SIG-M5 treated with dmso at 0.1 percent for 504 hours (cell line): ENCODE data around the gene NARF.
A peak's percentile ranks its signal among the peaks of the same experiment; 100 is the strongest.
"Not testable (repeated sequence)": the region's sequence is repeated elsewhere in the genome, so short reads cannot be mapped to it uniquely, and the experiment has no call there.

Experiments used
- DNase-seq: peaks from one replicate; lab custom pipeline; 2025; ENCODE audit not compliant: unreplicated experiment; lab: John Stamatoyannopoulos, UW

NARF gene

DNA sequence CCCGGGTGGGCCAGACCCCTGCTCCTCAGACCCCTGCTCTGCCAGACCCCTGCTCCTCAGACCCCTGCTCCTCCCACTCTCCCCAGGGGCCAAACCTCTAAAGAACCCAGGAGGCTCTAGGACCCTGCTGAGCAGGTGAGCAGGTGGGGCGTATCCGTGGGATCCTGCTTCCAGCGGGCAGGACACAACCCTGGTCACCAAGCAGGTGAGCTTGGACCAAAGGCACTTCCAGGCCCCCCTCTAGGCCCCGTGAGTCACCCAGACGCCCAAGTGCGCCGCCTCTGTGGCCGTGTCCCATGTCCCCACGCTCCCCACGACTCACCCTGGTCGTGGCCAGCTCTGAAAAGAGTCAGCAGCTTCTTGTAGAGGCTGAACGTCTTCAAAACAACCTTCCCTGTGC lies 13.0 kb upstream of the NARF start:
- DNase-seq, result no peak

DNA sequence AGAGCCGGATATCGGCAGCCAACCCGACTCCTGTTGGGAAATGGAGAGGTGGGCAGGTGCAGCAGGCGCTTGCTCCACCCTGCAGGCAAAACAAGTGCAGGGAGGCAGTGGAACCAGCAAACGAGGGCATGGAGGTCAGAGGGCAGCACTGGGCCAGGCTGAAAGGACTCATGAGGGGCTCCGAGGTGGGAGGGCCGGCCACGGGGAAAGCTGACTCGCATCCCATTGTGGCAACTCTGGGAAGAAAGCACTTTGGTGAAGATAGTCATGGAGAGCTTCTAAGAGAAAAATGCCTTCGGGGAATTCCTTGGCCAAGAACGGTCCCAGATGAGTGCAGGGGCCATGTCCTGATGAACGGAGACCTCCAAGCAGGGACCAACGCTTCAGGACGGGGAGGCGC lies 12.4 kb upstream of the NARF start:
- no peak for DNase-seq

DNA sequence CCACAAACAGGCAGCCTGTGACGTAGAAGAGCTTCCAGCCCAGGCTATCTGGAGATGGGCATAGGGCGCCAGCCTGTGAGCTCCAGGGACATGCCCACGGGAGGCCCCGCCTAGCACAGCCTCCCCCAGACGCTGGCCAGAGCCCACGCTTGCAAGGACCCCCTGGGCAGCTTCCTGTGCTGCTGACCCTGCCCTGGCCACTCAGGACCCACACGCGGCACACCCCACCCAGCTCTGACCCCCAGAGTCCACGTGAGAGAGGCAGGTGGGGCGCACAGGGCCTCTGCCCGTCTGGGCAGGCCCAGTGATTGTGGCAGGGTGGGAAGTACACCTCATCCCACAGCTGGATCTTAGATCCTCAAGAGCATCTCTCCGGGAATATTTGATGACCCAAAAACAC lies 11.9 kb upstream of the NARF start:
- no peak for DNase-seq

DNA sequence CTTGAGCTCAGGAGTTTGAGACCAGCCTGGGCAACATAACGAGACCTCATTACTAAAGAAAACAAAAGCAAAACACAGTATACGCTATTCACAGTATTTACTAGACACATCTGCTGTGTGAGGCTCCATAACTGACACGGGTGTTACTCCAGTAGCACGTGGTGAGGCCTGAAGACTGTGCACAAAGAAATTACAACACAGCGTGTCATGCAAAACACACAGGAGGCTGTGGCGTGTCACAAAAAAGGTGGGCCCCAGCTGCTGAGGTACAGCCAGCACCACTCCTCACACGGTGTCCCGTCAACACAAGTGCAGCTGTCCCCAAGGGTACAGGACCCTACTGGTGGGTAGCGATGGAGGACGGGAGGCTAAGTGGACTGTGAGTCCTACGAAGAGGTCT lies 10.7 kb upstream of the NARF start:
- no peak for DNase-seq

DNA sequence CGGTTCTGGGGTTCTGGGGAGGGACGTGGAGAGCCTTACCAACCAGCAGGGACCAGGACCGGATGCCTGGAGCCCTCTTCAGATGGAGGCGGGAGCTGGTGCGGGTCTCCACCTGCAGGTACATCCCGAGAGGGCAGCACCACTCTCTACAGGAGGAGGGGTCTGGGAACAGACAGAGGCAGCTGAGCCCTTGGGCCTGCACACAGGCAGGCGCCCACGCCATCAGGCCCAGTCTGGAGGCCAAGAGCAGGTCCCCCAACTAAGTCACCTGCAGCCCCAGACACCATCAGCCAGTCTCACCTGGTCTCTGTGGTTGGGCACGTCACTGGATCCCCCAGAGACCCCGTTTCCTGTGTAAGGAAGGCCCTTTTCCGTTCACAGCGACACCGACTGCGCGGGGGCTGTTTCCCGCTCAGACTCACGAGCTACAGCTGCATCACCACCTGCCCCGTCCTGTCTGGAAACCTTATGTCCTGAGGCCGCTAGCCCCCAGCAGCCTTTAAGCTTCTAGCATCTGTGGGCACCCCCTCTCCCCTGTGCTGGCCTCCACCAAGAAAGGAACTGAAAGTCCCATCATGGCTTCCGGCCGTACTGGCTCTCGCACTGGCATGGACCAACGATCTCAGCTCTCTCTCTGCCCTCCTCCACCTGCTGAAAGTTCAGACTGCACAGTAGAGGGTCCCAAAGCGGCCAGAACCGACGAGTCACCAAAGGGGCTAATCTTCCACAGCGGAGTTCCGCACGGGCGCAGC lies 9.2 kb upstream of the NARF start:
- peak; percentile 75 for DNase-seq

DNA sequence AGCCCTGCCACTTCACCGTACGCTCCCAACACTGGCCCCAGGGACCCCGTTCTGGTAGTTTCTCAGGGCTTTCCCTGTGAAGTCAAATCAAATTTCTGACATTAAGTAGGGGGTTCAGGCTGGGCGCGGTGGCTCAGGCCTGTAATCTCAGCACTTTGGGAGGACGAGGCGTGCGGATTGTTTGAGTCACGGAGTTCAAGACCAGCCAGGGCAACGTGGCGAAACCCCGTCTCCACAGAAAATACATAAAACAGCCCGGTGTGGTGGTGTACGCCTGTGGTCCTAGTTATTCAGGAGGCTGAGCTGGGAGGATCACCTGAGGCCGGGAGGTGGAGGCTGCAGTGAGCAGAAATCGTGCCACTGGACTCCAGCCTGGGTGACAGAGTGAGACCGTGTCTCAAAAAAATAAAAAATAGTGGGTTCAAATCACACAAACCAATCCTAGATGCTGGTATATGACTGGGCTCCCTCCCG lies 8.6 kb upstream of the NARF start:
- DNase-seq, result no peak

DNA sequence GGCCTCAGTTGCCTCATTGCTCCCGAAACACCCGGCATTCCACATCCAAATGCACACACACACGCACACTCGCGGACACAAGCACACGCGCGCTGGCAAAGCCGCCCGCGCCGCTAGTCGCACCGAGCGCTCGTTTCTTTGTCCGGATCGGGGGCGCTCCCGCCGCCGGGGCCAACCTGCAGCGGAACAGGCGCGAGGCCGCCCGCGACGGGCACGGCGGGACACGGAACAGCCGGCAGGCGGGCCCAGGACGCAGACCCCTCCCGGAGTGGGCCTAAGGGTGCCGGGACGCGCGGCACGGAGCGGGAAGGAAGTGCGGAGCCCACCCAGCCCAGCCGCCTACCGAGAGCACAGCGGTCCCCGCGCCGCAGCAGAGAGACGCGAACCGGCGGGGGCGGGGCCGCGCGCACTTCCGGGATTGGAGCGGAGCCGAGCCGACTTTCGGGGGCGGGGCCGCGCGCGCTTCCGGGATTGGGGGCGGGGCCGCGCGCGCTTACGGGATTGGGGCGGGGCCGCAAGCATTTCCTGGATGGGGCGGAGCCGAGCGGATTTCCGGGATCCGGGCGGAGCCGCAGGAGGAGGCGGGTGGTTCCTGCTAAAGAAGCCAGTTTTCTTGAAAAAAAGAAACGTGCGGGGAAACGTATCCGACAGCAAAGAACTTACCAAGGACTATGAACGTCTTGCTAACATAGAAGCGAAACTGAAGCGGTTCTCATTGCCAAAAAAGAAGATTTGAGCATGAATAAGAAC lies 8.0 kb upstream of the NARF start, which contains the start of gene CYBC1:
Gene CYBC1, minus strand, starts transcription at position 396 of the 750 bp plus-strand sequence. CDS start 1,498 bp downstream, outside the sequence.
- DNase-seq, result peak; percentile 93

DNA sequence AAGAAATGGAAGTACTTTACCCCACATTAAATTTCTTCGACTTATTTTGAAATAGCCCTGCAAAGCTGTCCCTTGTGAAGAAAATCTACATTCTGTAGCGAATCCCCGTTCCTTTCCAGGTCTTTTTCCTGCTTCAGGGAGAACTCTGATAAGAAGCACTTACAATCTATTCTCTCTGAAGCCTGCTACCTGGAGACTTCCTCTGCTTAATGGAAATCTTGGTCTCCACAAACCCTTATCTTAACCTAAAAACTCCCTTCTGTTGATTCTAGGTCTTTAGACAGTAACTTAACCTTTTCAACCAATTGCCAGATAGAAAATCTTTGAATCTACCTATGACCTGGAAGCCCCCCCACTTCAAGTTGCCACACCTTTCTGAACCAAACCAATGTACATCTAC lies 6.4 kb upstream of the NARF start:
- DNase-seq, result no peak

DNA sequence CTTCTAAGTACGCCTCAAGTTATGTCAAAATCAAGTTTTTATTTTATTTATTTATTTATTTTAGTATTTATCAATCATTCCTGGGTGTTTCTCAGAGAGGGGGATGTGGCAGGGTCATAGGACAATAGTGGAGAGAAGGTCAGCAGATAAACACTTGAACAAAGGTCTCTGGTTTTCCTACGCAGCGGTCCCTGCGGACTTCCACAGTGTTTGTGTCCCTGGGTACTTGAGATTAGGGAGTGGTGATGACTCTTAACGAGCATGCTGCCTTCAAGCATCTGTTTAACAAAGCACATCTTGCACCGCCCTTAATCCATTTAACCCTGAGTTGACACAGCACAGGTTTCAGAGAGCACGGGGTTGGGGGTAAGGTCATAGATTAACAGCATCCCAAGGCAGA lies 5.4 kb upstream of the NARF start:
- DNase-seq, result not testable (repeated sequence)

DNA sequence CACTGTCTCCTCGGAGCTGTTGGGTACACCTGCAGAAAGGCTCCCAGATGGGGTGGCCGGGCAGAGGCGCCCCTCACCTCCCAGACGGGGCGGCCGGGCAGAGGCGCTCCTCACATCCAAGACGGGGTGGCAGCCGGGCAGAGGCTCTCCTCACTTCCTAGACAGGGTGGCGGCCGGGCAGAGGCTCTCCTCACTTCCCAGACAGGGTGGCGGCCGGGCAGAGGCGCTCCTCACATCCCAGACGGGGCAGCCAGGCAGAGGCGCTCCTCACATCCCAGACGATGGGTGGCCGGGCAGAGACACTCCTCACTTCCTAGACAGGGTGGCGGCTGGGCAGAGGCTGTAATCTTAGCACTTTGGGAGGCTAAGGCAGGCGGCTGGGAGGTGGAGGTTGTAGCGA lies 4.8 kb upstream of the NARF start:
- DNase-seq, result not testable (repeated sequence)

DNA sequence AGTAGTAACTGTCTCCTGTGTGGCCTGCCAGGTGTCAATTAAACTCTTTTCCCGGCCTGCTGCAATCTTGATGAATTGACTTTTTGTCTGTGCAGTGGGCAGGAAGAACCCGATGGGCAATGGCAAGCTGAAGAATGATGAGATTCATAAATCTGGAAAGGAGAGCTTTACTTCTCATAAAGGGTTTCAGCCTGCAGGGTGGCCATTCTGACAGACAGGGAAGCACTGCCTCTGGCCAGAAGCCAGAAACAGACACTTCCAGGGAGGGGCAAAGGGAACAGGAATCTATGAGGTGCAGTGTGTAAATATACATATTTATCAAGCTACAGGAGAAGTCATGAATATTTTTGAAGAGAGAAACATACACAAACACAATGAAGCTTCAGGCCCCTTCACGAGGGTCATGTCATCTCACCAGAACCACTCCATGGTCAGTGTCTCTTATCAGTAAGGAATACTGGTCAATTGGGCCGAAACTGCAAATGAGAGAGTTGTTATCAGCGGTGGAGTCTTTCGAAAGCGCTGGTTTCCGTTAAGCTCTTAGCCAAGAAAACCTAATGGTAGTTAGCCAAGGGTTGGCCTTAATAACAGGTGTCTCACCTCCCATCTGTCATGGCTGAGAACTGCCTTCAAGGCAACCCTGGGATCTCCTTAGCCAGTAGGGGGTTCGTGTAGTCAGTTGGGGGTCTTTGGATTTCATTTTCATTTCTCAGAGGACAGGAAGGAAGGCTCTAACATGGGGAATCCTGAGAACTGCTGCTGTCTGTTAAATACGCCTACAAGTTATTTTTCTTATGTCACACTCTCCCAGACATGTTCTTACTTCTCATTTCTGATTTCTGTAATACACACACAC lies 1.2 kb upstream of the NARF start:
- DNase-seq, result no peak

DNA sequence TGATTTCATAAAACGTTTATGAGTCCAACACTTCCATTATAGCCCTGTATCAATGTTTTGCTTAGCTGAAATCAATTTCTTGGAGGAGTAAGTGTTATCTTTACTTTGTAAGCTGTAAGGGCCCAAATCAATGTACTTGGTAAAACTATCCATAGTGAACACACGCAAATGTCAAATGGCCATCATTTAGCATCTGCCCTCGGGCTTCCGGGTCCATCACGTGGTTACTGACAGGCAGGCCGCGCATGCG lies 687 bp upstream of the NARF start:
- peak; percentile 89 for DNase-seq

DNA sequence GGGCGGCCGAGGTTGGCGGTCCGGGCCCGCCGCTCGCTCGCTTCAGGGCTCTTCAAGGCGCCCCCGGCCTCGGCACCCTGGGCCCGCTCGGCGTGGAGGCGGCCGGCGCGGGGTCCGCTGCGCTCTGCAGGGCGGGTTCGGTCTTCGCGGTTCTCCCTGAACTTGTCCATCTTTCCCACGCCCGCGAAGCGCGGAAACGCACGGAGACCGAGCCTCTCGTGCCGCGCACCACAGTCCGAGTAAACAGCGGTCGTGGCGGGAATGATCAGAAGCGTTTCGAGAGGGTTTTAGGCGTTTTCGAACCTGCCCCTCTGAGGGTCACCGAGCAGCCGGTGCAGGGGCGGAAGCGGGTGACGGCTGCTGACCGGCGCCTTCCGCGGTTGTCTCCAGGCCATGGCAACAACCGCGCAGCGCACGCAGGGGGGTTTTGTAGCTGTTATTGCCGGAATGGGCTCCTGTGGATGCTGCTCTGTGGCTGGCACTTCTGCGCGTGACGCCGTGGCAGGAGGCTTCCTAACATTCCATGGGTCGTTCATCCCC lies 414 bp downstream of the NARF start:
- DNase-seq, result peak; percentile 16

DNA sequence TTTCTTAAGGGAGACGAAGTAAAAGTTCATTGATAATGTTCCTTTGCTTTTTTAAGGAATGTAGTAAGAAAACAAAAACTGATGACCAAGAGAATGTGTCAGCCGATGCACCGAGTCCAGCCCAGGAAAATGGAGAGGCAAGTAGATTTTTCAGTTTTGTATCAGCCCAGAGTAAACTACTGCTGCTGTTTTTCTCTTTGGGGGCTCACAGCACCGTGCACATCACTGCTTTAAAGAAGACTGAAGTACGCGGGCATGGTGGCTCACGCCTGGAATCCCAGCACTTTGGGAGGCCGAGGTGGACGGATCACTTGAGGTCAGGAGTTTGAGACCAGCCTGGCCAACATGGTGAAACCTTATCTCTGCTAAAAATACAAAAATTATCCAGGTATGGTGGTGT lies 1.4 kb downstream of the NARF start:
- not testable (repeated sequence) for DNase-seq

DNA sequence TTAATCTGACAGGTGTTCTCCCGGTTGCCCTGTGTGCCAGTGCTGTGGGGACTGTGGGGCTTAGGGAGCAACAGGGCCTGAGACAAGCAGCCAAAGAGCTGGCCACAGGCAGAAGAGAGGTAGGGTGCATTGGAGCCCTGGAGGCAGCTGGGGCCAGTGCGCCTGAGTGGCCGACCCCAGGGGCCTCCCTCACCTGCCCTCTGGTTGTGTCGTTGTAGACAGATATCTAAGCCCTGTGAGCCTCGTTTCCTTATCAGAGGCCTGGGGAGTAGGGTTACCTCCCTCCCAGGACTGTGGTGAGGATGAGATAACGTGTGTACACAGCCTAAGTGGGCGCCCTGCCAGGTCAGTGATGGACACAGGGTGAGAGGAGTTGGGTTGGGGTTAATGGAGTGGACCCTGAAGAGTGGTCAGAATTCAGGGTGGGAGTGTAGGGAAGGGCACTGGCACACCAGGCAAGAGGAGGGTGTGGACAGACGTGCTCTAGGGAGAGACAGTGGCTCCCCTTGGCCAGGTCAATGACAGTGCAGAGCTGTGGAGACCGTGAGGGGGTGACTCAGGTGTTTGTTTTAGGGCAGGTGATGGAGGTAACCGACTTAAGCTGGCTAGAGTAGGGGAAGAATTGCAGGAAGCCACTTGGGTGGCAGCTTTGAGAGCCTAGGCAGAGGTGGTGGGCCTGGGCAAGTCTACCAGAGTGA lies 3.4 kb downstream of the NARF start:
- no peak for DNase-seq

DNA sequence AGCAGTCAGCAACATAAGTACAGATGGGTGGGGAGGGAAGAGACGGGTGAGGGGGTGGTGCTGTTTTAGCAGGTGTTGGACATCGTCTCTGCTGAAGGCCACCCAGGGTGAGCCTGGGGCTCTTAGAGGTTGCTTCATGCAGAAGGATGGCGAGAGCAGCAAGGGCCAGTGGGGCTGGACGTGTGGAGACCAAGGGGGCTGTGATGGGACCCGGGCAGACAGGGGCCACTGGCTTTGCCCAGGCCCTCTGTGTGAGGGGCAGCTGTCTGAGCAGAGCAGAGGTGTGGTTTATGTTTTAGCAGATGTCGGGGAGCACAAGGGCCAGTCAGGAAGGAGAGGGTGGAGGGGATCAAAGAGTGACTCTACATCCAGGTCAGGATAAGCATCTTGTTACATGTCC lies 4.8 kb downstream of the NARF start:
- no peak for DNase-seq

DNA sequence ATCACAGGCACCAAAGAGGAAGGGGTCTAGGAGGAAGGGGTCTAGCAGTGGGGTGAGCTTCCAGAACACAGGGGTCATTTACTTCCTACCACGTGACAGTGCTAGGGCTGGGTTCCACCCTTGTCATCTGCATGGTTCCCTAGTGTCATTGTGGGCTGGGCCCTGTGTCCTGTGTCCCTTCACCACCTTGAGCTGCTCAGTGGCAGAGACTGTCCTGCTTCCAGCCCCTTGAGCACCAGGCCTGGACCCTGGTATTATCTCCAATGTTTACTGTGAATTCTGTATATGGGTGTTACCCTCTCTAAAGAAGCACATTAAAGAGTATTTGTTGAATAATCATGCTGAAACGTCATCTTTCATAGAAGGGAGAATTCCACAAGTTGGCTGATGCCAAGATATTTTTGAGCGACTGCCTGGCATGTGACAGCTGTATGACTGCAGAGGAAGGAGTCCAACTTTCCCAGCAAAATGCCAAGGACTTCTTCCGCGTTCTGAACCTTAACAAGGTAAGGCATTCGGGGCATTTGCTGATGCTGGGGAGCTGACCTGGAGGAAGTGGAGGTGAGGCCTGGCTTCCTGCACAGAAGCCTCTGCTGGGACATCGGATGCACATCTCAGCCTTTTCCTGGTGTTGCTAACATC lies 5.5 kb downstream of the NARF start:
- DNase-seq, result no peak

DNA sequence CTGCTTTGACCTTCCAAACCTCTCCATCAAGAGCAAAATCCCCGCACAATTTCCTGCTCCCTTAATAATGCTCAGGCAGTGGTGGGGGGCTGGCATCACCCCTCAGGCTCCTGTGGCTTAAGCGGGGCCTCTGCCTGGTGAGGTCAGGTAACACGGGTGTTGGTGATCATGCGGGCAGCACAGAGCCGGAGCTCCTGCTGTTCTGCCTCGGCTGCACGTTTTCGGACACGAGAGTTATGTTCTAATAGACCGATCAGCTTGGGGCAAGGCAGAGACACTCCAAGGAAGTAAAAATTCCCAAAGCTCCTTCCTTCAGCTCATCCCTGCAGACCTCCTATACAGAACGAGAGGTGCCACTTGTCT lies 6.0 kb downstream of the NARF start:
- no peak for DNase-seq

DNA sequence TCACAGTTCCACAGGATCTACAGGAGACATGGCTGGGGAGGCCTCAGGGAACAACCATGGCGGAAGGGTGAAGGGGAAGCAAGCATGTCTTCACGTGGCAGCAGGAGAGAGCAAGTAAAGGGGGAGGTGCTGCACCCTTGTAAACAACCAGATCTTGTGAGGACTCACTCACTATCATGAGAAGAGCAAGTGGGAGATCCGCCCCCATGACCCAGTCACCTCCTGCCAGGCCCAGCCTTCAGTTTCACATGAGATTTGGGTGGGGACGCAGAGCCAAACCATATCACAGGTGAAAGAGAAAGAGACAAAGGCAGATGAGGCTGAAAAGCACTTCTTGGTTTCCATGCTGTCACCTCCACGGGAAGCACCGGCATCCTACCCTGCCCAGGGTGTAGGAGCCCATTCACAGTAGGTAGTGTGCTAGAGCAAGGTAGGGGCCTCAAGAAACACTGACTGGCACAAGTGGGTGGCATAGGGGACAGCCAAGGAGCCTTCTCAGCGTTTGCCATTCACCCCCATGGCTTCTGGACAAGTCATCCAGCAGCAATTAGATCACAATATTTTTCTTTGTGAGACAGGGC lies 6.6 kb downstream of the NARF start:
- DNase-seq, result no peak

DNA sequence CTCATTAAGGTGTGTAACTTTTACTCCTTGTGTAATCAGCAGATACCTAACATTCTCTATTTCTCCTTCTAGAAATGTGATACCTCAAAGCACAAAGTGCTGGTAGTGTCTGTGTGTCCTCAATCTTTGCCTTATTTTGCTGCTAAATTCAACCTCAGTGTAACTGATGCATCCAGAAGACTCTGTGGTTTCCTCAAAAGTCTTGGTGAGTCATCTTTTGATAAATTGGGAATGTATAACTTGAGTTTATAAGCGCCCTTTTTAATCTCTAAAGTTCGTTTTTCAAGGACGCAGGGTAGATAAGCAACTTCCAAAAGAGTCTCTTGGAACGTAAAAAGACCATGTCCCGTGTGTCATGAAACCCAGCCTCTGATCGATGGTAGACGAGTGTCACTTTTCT lies 10.2 kb downstream of the NARF start:
- DNase-seq, result no peak
